ENCODE measurements around the gene KRTAP13-2.

KRTAP13-2 gene

DNA sequence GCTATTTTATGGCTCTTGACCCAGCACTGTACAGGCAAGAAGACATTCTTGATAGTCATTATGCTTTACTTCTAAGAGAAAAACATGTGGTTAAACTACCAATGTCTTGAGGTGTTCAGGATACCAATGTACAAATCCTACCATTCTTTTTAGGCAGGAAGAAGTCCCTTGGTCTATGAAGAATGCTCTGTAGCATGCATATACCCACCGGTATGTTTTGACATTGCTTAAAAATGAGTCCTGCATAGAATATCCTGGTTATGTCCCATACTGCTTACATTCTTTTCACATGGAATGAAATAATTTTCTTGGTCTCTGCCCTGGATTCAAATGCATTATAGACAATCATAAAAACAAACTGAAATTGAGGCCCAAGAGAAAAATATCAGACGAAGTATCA lies 39.4 kb downstream of the KRTAP13-2 start:
- TF ChIP-seq, protein P1, sequence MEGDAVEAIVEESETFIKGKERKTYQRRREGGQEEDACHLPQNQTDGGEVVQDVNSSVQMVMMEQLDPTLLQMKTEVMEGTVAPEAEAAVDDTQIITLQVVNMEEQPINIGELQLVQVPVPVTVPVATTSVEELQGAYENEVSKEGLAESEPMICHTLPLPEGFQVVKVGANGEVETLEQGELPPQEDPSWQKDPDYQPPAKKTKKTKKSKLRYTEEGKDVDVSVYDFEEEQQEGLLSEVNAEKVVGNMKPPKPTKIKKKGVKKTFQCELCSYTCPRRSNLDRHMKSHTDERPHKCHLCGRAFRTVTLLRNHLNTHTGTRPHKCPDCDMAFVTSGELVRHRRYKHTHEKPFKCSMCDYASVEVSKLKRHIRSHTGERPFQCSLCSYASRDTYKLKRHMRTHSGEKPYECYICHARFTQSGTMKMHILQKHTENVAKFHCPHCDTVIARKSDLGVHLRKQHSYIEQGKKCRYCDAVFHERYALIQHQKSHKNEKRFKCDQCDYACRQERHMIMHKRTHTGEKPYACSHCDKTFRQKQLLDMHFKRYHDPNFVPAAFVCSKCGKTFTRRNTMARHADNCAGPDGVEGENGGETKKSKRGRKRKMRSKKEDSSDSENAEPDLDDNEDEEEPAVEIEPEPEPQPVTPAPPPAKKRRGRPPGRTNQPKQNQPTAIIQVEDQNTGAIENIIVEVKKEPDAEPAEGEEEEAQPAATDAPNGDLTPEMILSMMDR (IDR thresholded peaks at IDR 0.05; ENCODE audit: insufficient read depth, low read depth, low read length, missing control alignments): no peak
- DNase-seq (ENCODE audit: low read depth): no peak
- no peak overlapping the region for H3K4me3 ChIP-seq (ENCODE audit: low read depth, low read length)

DNA sequence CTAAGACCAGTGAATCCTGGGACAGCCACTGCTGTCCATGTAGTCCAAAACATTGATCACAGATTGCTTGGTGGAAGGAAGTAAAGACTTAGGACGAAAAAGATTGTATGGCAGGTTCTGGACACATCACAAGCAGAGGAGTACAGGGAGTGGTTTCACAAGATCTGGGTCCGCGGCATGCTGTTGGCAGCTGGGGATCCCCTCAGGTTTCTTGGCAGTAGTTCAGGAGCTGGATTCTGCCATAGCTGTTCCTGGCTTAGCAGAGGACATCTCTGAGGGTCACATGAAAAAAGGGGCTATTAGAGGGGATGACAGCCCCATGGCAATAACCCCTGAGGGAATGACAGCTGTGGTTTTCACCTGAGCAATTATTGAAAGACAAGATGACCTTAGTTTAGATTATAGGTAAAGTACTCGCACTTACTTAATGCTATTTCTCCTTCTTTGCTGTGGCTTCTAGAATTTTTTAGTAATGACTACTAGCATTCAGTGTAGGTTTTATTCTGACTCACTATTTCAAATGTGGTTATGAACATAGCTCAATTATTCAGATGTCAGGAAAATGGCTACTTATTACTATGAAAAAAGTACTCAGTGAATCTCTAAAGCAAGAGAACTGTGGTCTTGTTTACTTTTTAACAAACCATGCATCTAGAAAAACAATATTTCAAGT lies 42.7 kb downstream of the KRTAP13-2 start:
- TF ChIP-seq, protein P1 (IDR thresholded peaks at IDR 0.05; ENCODE audit: insufficient read depth, low read depth, low read length, missing control alignments): no peak
- H3K4me3 ChIP-seq (ENCODE audit: low read depth, low read length): no peak overlapping the region
- DNase-seq (ENCODE audit: low read depth): no peak

- H3K4me3 ChIP-seq (ENCODE audit: low read depth, low read length): no peak overlapping the region
- no peak for DNase-seq (ENCODE audit: low read depth)
- TF ChIP-seq, protein P1 (IDR thresholded peaks at IDR 0.05; ENCODE audit: insufficient read depth, low read depth, low read length, missing control alignments): no peak
Measured at GRCh38 chr21:30326390-30326789, 45.7 kb downstream of the KRTAP13-2 start.
